B cell (primary cell): Measurements from ENCODE around the gene PICK1. TPM values are rescaled to one million over a fixed set of nuclear protein-coding genes. Genes with fewer than 3 reads are reported as not detected.

Source experiments
- ATAC-seq: fragments of 200-7000 bp; cut with Tn5 transposase; one replicate; pipeline ENCODE4 v1.10.0; 2021; ENCODE audit warnings: low read depth, mild to moderate bottlenecking, moderate number of reproducible peaks, moderate library complexity
- CTCF ChIA-PET: fragments of 350-600 bp; sonication (Branson Sonifier 250); formaldehyde crosslinking; loops from one replicate; lab custom pipeline; 2021; ENCODE audit warnings: antibody characterized with exemption, inconsistent platforms; lab: Charles Lee
- POLR2A ChIA-PET: fragments of 350-600 bp; sonication (Branson Sonifier 250); formaldehyde crosslinking; loops from one replicate; lab custom pipeline; 2021; ENCODE audit warnings: antibody characterized with exemption; lab: Charles Lee
- DNase-seq: peaks from one replicate; pipeline ENCODE4 v3.0.0; 2013
- H2AFZ ChIP-seq: 2 replicates; pipeline ENCODE4 v1.6.1; 2012; ENCODE audit warnings: mild to moderate bottlenecking, low read depth, low read length; ENCODE audit not compliant: insufficient read depth, poor library complexity, severe bottlenecking
- H3K27ac ChIP-seq, 2 donors: 1 replicate in 1 of 2; 2 replicates in 1 of 2; pipeline ENCODE4 v1.5.1; 2012 to 2013; ENCODE audit warnings: low read length in 2 of 2, mild to moderate bottlenecking in 2 of 2, moderate library complexity in 1 of 2
- H3K27me3 ChIP-seq, 4 experiments: fragments of 200-600 bp in 1 of 4; sonication (generic) in 1 of 4; replicated peaks in 1 of 4; 1 replicate in 2 of 4; 2 replicates in 2 of 4; pipeline versions ENCODE4 v1.6.1 to v1.7.0; 2013 to 2016; ENCODE audit warnings: low read length in 3 of 4, mild to moderate bottlenecking in 2 of 4, mixed read lengths in 1 of 4, moderate library complexity in 1 of 4; ENCODE audit not compliant: insufficient read depth in 4 of 4, control insufficient read depth in 3 of 4; ENCODE audit errors: control extremely low read depth in 1 of 4
- H3K36me3 ChIP-seq, 2 experiments: replicated peaks in 1 of 2; 1 replicate in 1 of 2; 2 replicates in 1 of 2; pipeline versions ENCODE4 v1.6.1 to v1.7.1; 2013; ENCODE audit warnings: low read length in 1 of 2; ENCODE audit not compliant: insufficient read depth in 2 of 2, control insufficient read depth in 1 of 2; ENCODE audit errors: control extremely low read depth in 1 of 2, extremely low read depth in 1 of 2
- H3K4me1 ChIP-seq, 2 donors: fragments of 200-600 bp in 1 of 2; sonication (generic) in 1 of 2; 1 replicate in 1 of 2; 2 replicates in 1 of 2; pipeline versions ENCODE4 v1.5.1 to v1.6.1; 2013 to 2017; ENCODE audit warnings: low read length in 2 of 2; ENCODE audit not compliant: control insufficient read depth in 2 of 2, insufficient read depth in 2 of 2
- H3K4me2 ChIP-seq: replicated peaks from 2 replicates; pipeline ENCODE3; 2012; ENCODE audit warnings: mild to moderate bottlenecking, low read depth, low read length; ENCODE audit not compliant: poor library complexity, severe bottlenecking
- H3K4me3 ChIP-seq, 5 experiments: fragments of 200-600 bp in 1 of 5; sonication (generic) in 1 of 5; 1 replicate in 3 of 5; 2 replicates in 2 of 5; pipeline versions ENCODE4 v1.5.1 to v1.7.0; 2011 to 2016; ENCODE audit warnings: low read length in 4 of 5, mild to moderate bottlenecking in 4 of 5, low read depth in 2 of 5, control low read depth in 1 of 5, moderate library complexity in 1 of 5; ENCODE audit not compliant: insufficient read depth in 1 of 5; ENCODE audit errors: control extremely low read depth in 1 of 5, extremely low read depth in 1 of 5
- H3K79me2 ChIP-seq: fragments of 200-600 bp; sonication (generic); one replicate; pipeline ENCODE4 v1.6.0; 2016; ENCODE audit warnings: low read length; ENCODE audit not compliant: control insufficient read depth, insufficient read depth
- H3K9ac ChIP-seq: fragments of 200-600 bp; sonication (generic); 2 replicates; pipeline ENCODE4 v1.6.1; 2017; ENCODE audit warnings: mild to moderate bottlenecking, low read length, moderate library complexity
- H3K9me3 ChIP-seq, 3 donors: one replicate each; pipeline versions ENCODE4 v1.6.1 to v1.7.1; 2013; ENCODE audit warnings: low read length in 2 of 3; ENCODE audit not compliant: control insufficient read depth in 2 of 3, insufficient read depth in 1 of 3; ENCODE audit errors: control extremely low read depth in 1 of 3
- H4K20me1 ChIP-seq: 2 replicates; pipeline ENCODE4 v1.6.0; 2012; ENCODE audit warnings: mild to moderate bottlenecking, low read length; ENCODE audit not compliant: insufficient read depth, control insufficient read depth, poor library complexity, severe bottlenecking
- H3K27ac Mint-ChIP-seq: one replicate; pipeline ENCODE4 v1.8.0; 2021; ENCODE audit warnings: mixed read lengths
- H3K27me3 Mint-ChIP-seq: one replicate; pipeline ENCODE4 v1.8.0; 2021; ENCODE audit warnings: mixed read lengths
- H3K4me1 Mint-ChIP-seq: one replicate; pipeline ENCODE4 v1.8.0; 2021; ENCODE audit warnings: mixed read lengths
- H3K4me3 Mint-ChIP-seq: one replicate; pipeline ENCODE4 v1.8.0; 2021; ENCODE audit warnings: mixed read lengths
- H3K9me3 Mint-ChIP-seq: one replicate; pipeline ENCODE4 v1.8.0; 2022; ENCODE audit warnings: mixed read lengths; ENCODE audit not compliant: insufficient read depth
- EZH2 ChIP-seq: IDR thresholded peaks from 2 replicates; pipeline ENCODE4 v1.6.1; 2012; ENCODE audit warnings: borderline replicate concordance, low read depth, mild to moderate bottlenecking, moderate library complexity, low read length; ENCODE audit not compliant: insufficient read depth, poor library complexity, severe bottlenecking
- WGBS: methylation state at CpG from one replicate; pipeline ENCODE4 v1.1.5; 2013; ENCODE audit warnings: missing lambda C conversion rate; ENCODE audit not compliant: insufficient coverage; 5-methylcytosine and 5-hydroxymethylcytosine counted together
- intact Hi-C: fragments of 100-400 bp; cut with micrococcal nuclease; formaldehyde crosslinking; loops from one replicate; pipeline ENCODE4 v1.10.0; 2022
- polyA plus RNA-seq: library from polyadenylated mRNA; depleted of rRNA; stranded (reverse); fragments of >200 nt; gene quantifications from 2 replicates; pipeline ENCODE4 v1.2.3, GENCODE V29; 2012
- total RNA-seq, 2 donors: library from RNA; stranded (reverse); fragments of 120-200 nt in 1 of 2; gene quantifications; 1 replicate in 1 of 2; 2 replicates in 1 of 2; pipeline versions ENCODE4 v1.2.3 to v1.2.4, GENCODE V29; 2013 to 2022
- TF ChIP-seq, protein P1 (sequence below): fragments of 200-600 bp; IDR thresholded peaks from one replicate; pipeline ENCODE4 v1.8.0; 2022; ENCODE audit warnings: antibody characterized with exemption, mild to moderate bottlenecking

PICK1 gene
- total and polyA plus RNA-seq, 2 donors (not counting 1 experiment from before 2014, with no cell fraction given): 34.2 to 37.4 TPM

DNA sequence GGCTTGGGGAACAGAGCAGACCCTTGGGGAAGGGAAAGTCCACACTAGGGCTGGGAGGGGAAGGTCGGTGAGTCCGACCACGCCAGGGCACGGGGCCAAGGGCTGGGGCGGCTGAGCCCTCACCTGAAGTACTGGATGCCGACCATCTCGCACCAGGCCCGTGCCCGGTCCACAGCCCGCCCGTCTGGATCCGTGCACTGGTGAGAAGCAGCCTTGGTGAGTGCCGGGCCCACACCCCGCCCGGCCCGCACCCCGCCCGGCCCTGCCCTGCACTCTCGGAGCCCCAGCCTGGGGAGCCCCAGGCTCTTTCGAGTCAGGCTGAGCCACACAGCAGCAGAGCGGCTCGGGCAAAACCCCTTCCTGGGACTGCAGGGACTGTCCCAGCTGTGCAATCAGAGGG is 55.2 kb downstream of the PICK1 start:
- 98% methylated on average over 22 of the region's 22 CpGs for WGBS
- no peak overlapping the region for H3K27ac ChIP-seq
- H2AFZ ChIP-seq: no peak overlapping the region
- TF ChIP-seq, protein P1, sequence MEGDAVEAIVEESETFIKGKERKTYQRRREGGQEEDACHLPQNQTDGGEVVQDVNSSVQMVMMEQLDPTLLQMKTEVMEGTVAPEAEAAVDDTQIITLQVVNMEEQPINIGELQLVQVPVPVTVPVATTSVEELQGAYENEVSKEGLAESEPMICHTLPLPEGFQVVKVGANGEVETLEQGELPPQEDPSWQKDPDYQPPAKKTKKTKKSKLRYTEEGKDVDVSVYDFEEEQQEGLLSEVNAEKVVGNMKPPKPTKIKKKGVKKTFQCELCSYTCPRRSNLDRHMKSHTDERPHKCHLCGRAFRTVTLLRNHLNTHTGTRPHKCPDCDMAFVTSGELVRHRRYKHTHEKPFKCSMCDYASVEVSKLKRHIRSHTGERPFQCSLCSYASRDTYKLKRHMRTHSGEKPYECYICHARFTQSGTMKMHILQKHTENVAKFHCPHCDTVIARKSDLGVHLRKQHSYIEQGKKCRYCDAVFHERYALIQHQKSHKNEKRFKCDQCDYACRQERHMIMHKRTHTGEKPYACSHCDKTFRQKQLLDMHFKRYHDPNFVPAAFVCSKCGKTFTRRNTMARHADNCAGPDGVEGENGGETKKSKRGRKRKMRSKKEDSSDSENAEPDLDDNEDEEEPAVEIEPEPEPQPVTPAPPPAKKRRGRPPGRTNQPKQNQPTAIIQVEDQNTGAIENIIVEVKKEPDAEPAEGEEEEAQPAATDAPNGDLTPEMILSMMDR: no peak
- TF ChIP-seq EZH2: no peak
- no peaks in the 10 kb centered on the region for H3K79me2 ChIP-seq
- no peaks in the 10 kb centered on the region for H4K20me1 ChIP-seq
- no peaks in the 10 kb centered on the region for H3K27me3 ChIP-seq
- H3K9me3 Mint-ChIP-seq: no peaks in the 10 kb centered on the region
- ChIA-PET POLR2A (no interaction called here), CTCF (interaction anchor here (0.6 to 3.1 kb wide), 2 partner anchors 60 to 351 kb away, joined by 3 to 13 read pairs; no protein-coding TSS in a partner anchor)
- no peak overlapping the region for H3K4me3 ChIP-seq
- DNase-seq (no peak), ATAC-seq (no peak)
- no peak overlapping the region for H3K4me3 Mint-ChIP-seq
- peaks cover 0 to 7% (median 0%) of the 10 kb centered on the region in 3 donors for H3K9me3 ChIP-seq
- peaks cover 0 to 3% of the 10 kb centered on the region in 2 donors for H3K4me1 ChIP-seq
- H3K4me1 Mint-ChIP-seq: peaks cover 2% of the 10 kb centered on the region
- intact Hi-C loops: loop anchor here (5.0 kb wide), 1 partner anchor 90 kb away; the partner anchor contains the start of gene MAFF
- H3K9ac ChIP-seq: no peak overlapping the region
- peaks cover 0 to 9% of the 10 kb centered on the region in 2 experiments for H3K36me3 ChIP-seq
- H3K27ac Mint-ChIP-seq: no peak overlapping the region
- no peaks in the 10 kb centered on the region for H3K27me3 Mint-ChIP-seq
- H3K4me2 ChIP-seq: no peak overlapping the region
